Esophagus mucosa (tissue), 1 donor: ENCODE measurements around the gene ATP10B. TPM values are rescaled to one million over a fixed set of nuclear protein-coding genes. Genes with fewer than 3 reads are reported as not detected.
"Not testable (repeated sequence)": the region's sequence is repeated elsewhere in the genome, so short reads cannot be mapped to it uniquely, and the experiment has no call there.

Experiments
- ATAC-seq: fragments of 200-7000 bp; cut with Tn5 transposase; one replicate; pipeline ENCODE4 v1.9.1; 2020
- total RNA-seq: library from RNA; stranded (reverse); gene quantifications from one replicate; pipeline ENCODE4 v1.2.4, GENCODE V29; 2023
- donor health status: DM: yes; HTN: yes; CAD: no.

The ATP10B gene
- total RNA-seq, 1 donor from 2014 or later, result 12.1 TPM

- ATAC-seq, result no peak
Observed at GRCh38 chr5:160824301-160825001, 27.6 kb downstream of the ATP10B start.

GRCh38 chr5:160812996-160813395, 39.0 kb downstream of the ATP10B start:
- ATAC-seq, result not testable (repeated sequence)

- ATAC-seq, result no peak
Observed at GRCh38 chr5:160805376-160805775, 46.6 kb downstream of the ATP10B start.

GRCh38 chr5:160802592-160802991, 49.4 kb downstream of the ATP10B start:
- no peak for ATAC-seq

- ATAC-seq, result no peak
Observed at GRCh38 chr5:160800375-160801275, 51.4 kb downstream of the ATP10B start.

GRCh38 chr5:160799184-160799583, 52.8 kb downstream of the ATP10B start:
- no peak for ATAC-seq

- no peak for ATAC-seq
Observed at GRCh38 chr5:160797020-160797419, 55.0 kb downstream of the ATP10B start.

GRCh38 chr5:160793530-160793899, 58.5 kb downstream of the ATP10B start:
- no peak for ATAC-seq

GRCh38 chr5:160792732-160793529, 59.1 kb downstream of the ATP10B start:
- ATAC-seq, result no peak

- ATAC-seq, result no peak
Observed at GRCh38 chr5:160792281-160792680, 59.7 kb downstream of the ATP10B start.

- ATAC-seq, result no peak
Observed at GRCh38 chr5:160789219-160789859, 62.7 kb downstream of the ATP10B start.

GRCh38 chr5:160788102-160788660, 63.8 kb downstream of the ATP10B start:
- ATAC-seq, result no peak

- peak; percentile 86 for ATAC-seq
Observed at GRCh38 chr5:160787240-160787639, 64.8 kb downstream of the ATP10B start.

- ATAC-seq, result no peak
Observed at GRCh38 chr5:160774666-160775315, 77.2 kb downstream of the ATP10B start.

- no peak for ATAC-seq
Observed at GRCh38 chr5:160773646-160774410, 78.2 kb downstream of the ATP10B start.

GRCh38 chr5:160772854-160773253, 79.2 kb downstream of the ATP10B start:
- no peak for ATAC-seq

GRCh38 chr5:160770718-160771117, 81.3 kb downstream of the ATP10B start:
- no peak for ATAC-seq

- no peak for ATAC-seq
Observed at GRCh38 chr5:160769301-160769700, 82.7 kb downstream of the ATP10B start.

GRCh38 chr5:160767062-160767461, 84.9 kb downstream of the ATP10B start:
- ATAC-seq, result no peak

- no peak for ATAC-seq
Observed at GRCh38 chr5:160760008-160760407, 92.0 kb downstream of the ATP10B start.

GRCh38 chr5:160757194-160757593, 94.8 kb downstream of the ATP10B start:
- ATAC-seq, result no peak
